ENCODE results near the gene PAQR9.
"Not testable (repeated sequence)": the region's sequence is repeated elsewhere in the genome, so short reads cannot be mapped to it uniquely, and the experiment has no call there.

Gene PAQR9, protein sequence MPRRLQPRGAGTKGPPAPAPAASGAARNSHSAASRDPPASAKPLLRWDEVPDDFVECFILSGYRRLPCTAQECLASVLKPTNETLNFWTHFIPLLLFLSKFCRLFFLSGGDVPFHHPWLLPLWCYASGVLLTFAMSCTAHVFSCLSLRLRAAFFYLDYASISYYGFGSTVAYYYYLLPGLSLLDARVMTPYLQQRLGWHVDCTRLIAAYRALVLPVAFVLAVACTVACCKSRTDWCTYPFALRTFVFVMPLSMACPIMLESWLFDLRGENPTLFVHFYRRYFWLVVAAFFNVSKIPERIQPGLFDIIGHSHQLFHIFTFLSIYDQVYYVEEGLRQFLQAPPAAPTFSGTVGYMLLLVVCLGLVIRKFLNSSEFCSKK

GRCh38 chr3:142963516-142964448, at the start of gene PAQR9:
Gene PAQR9 (minus strand): TSS chr3:142963674. CDS start chr3:142963336, 338 bp downstream.
- no peak for DNase-seq (ENCODE audit: low read depth in 2 of 2)

- DNase-seq (ENCODE audit: low read depth in 2 of 2): no peak
Measured at GRCh38 chr3:143011705-143012104, 48.2 kb upstream of the PAQR9 start.

DNA sequence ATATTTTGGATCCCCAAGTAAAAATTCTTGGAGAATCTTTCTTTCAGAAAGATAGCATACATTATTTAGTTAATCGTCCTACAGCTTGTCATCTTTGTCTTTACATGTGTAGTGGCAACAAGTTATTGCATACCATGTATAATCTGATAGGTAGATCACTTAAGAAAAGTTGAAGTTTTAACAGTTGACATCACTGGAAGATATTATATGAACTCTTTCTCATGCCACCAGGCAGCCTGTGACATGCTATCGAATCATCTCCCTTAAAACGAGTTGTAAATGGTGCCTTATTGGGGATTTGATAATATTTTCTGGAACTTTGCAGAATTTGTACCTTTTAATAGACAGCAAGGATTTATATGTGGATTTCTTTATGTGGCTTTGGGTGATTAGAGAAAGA, 46.5 kb upstream of the PAQR9 start:
- DNase-seq (ENCODE audit: low read depth in 2 of 2): no peak

DNA sequence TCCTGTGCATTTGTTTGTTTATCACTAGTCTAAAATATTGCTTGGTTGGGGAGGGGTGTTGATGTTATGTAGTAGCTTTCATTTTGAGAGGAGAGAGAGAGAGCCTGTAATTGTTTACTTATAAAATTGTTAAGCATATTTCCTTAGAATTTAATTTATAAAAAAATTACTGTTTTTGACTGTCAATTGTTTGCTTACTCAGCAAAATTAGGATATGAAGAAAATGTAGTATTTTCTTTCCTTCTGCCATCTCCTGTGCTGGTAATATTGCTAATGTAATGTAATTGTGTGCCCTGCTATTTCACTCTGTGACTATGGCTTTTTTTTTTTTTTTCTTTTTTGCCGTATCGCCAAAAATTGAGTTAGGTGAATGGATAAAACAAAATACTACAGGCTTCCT, 41.3 kb upstream of the PAQR9 start:
- no peak for DNase-seq (ENCODE audit: low read depth in 2 of 2)

GRCh38 chr3:143002727-143003126, 39.3 kb upstream of the PAQR9 start:
- no peak for DNase-seq (ENCODE audit: low read depth in 2 of 2)

DNA sequence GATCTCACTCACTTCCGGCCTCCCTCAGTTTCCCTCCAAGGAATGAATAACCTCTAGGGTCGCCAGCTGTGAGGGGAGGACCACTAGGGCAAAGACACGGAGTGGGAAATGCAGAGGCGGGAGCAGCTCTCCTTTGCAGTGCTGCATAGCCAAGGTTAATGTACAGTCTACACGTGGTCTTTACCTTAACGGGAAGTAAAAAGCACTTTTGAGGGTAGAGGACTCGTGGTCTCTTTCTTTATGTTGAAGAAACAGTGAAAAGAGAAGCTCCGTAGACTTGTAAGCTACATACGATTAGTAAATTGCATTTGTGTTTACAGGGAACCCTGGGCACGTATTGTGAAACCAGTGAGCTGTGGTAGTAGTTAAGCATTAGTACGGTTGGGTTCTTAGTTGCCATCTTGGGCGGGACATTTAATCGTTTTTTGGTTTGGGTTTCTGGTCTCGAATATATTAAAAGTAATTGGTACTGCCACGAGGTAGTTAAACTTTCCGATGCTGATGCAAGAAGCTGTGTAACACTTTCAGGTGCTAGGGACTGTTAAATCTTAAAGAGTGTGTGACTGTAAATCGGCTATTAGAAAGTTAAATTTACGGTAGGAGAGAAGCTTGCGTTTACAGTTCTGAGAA, 38.7 kb upstream of the PAQR9 start:
- peak in 1 of 2 donors; percentile 6 for DNase-seq (ENCODE audit: low read depth in 2 of 2)

DNA sequence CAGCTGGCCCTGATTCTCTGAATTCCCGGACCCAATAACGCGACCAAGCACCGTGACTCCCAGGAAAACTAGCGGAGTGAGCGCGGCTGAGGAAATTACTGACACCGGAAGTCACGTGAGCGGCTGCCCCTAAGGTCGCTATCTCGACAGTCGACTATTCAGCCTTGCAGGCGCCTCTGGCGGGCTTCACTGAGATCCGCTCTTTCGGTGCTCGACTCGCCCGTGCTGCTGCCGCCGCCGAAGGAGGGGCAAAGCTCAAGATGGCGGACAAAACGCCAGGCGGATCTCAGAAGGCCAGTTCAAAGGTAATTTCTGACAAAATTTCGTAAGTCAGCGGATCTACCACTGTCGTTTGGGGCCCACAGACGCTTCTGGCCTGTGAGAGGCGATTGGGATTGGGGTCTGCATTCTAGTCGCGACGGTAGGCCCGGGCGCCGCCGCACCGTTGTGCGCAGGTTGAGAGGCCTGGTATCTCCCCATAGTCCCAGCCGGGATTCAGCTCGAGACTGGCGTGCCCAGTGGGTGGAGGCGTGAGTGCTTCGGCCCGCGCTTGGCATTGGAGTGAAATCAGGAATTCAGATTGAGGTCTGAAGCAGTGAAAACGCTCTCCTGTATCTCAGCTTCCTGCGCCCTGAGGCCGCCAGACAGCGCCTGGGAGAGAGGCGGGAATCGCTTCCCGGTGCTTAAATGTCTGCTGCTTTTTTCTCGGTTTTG, 38.1 kb upstream of the PAQR9 start, which contains the start of gene U2SURP:
TSS of gene U2SURP (plus strand) at position 202 of the 714 bp plus-strand sequence. CDS start at position 261, 59 bp downstream.
- peak; percentile 79 to 89 for DNase-seq (ENCODE audit: low read depth in 2 of 2)

- DNase-seq (ENCODE audit: low read depth in 2 of 2): peak in 1 of 2 donors; percentile 55
Measured at GRCh38 chr3:143001034-143001368, 37.5 kb upstream of the PAQR9 start.

DNA sequence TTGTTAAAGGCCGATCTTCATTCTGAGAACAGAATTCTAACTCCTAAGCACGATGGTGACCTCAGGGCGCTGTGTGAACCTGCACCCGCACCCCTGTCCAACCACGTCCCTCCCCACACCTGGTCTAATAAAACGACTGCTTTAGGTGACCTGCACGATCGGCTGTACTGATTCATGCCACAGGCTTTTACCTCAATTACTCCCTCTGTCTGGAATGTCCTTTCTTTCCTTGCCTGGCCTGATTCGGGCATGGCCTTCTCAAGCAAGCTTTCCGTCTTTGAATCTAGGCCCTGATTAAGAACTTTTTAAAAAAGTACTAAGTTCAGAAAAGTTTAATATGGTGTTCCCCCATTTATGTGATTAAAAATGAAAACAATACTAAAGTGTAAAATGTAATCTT, 37.1 kb upstream of the PAQR9 start:
- no peak for DNase-seq (ENCODE audit: low read depth in 2 of 2)

DNA sequence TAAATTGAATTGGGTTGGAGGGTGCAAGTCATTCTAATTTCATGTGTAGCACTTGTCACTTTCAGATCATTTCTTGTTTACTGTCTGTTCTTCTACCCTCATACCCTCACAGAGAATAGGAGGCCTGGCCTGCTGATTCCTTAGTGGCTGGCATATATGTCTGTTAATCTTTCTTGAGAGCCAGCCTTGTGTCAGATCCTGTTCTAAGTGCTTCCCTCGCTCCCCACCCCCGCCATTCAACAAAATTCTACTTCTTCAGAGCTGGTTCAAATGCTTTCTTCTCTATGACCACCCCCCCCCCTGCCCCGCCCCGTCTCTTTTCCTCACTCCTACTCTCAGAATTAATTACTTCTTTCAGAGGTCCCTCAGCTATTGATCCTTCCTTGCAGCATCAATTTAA, 36.4 kb upstream of the PAQR9 start:
- DNase-seq (ENCODE audit: low read depth in 2 of 2): no peak

DNA sequence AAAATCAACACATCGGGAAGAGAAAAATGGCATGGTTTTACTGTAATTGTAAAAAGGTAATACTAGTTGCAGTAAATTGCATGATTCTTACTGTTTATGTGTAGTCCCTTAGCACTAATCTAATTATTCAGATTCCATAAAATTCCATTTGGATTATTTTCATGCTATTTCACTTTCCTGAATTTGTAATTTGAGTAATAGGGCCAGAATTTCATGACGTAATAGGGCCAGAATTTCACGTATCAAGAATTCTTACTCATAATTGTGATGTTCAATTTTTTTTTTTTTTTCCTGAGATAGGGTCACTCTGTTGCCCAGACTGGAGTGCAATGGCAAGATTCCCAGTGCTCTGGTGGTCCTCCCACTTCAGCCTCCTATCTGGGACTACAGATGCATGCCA, 35.0 kb upstream of the PAQR9 start:
- no peak for DNase-seq (ENCODE audit: low read depth in 2 of 2)

- no peak for DNase-seq (ENCODE audit: low read depth in 2 of 2)
Measured at GRCh38 chr3:142997330-142997729, 33.9 kb upstream of the PAQR9 start.

DNA sequence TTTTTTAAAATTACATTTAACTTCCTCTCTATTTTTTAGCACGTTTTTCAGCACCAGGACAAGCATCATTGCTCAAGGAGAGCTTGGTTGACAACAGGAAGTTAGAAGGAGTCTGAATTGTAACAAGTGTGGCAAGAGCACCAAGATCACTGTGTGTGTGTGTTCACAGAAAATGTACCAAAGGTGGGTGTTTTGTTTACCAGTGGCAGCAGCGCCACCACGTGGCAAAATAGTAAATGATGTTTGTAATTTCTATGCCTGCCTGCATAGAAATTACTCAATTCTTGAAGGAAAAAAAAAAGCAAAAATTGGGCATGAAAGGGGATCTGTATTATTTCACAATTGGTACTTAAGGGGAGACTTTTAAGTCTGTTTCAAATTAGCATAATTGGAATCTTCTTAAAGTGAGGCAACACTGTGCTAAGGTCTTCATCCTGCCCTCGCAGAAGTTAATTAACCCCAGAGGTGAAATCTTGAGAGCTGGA, 30.5 kb upstream of the PAQR9 start:
- peak; percentile 32 to 50 for DNase-seq (ENCODE audit: low read depth in 2 of 2)

GRCh38 chr3:142992323-142992722, 28.8 kb upstream of the PAQR9 start:
- no peak for DNase-seq (ENCODE audit: low read depth in 2 of 2)

- DNase-seq (ENCODE audit: low read depth in 2 of 2): no peak
Measured at GRCh38 chr3:142990721-142991120, 27.2 kb upstream of the PAQR9 start.

GRCh38 chr3:142988826-142989225, 25.4 kb upstream of the PAQR9 start:
- not testable (repeated sequence) for DNase-seq (ENCODE audit: low read depth in 2 of 2)

- DNase-seq (ENCODE audit: low read depth in 2 of 2): not testable (repeated sequence)
Measured at GRCh38 chr3:142988221-142988620, 24.7 kb upstream of the PAQR9 start.

DNA sequence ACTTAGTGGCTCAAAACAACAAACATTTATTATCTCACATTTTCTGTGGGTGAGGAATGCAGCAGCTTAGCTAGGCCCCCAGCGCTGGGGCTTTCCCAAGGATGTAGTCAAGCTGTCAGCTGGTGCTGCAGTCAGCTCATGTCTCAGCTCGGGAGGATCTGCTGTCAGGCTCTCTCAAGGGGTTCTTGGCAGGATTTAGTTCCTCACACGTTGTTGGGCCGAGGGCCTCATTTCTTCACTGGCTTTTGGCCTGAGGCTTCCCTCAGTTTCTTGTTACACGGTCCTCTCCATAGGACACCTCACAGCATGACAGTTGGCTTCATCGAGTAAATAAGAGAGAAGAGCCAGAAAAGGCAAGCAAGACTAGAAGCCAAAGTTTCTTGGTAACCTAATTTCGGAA, 24.2 kb upstream of the PAQR9 start:
- no peak for DNase-seq (ENCODE audit: low read depth in 2 of 2)

DNA sequence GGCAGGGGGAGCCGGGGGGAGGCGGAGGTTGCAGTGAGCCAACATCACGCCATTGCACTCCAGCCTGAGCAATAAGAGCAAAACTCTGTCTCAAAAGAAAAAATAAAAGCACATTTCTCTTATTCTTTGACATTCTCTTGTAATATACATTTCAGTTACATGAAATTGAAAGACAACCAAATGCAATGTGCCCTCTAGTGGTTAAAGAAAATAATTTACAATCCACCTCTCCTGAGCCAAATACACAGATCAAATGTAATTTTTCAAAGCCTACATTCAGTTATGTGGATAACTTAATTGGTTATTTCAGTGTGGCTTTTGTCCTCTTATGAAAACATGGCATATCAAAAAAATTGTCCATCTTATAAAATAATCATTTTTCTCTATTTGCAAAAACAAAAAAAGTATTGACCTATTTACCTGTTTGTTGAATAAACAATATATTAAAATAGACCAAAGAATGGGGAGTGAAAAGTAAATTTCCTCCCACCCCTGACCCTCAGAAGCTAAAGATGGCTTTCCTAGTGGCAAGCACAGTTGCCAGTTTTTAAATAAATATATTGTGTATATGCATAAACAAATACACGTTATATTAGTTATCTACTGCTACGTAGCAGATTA, 23.7 kb upstream of the PAQR9 start:
- no peak for DNase-seq (ENCODE audit: low read depth in 2 of 2)

GRCh38 chr3:142984255-142984654, 20.8 kb upstream of the PAQR9 start:
- no peak for DNase-seq (ENCODE audit: low read depth in 2 of 2)

- DNase-seq (ENCODE audit: low read depth in 2 of 2): no peak
Measured at GRCh38 chr3:142983318-142983717, 19.8 kb upstream of the PAQR9 start.
